Sciatic nerve (tissue), 2 donors: ENCODE measurements around the gene MRPL21. TPM values are rescaled to one million over a fixed set of nuclear protein-coding genes. Genes with fewer than 3 reads are reported as not detected.

Experiments used
- ATAC-seq: fragments of 200-7000 bp; cut with Tn5 transposase; one replicate; pipeline ENCODE4 v1.9.1; 2020; ENCODE audit warnings: mild to moderate bottlenecking, moderate library complexity
- DNase-seq: peaks from one replicate; pipeline ENCODE4 v3.0.0-alpha.2; 2020; ENCODE audit warnings: low spot score
- intact Hi-C: fragments of 100-400 bp; cut with DNase I; formaldehyde crosslinking; loops from one replicate; pipeline ENCODE4 v1.14.2; 2022
- total RNA-seq: library from RNA; stranded (reverse); fragmentation: NEBNext Ultra II Directional; extraction: Animal tissue kit (Norgen Biotek cat#: 25700); gene quantifications from one replicate; pipeline ENCODE4 v1.2.1, GENCODE V29; 2021
- donor health status: DM: no; HTN: no; CAD: no.
- donor health status: DM: no; HTN: no; CAD: no.

The MRPL21 gene
- 30.7 TPM for total RNA-seq

- intact Hi-C loops = loop anchor here (10.0 kb wide), 2 partner anchors 151 to 181 kb away; no protein-coding TSS in a partner anchor
- peak; percentile 98 for ATAC-seq
- peak; percentile 90 for DNase-seq
Observed at GRCh38 chr11:68903288-68904247, at the start of gene MRPL21, which contains the start of gene IGHMBP2. TSS of gene MRPL21 (minus strand) at chr11:68903832. CDS start at chr11:68903810, 22 bp downstream. TSS of gene IGHMBP2 (plus strand) at chr11:68903891. CDS start at chr11:68903953, 62 bp downstream.

GRCh38 chr11:68950762-68951161 is 47.1 kb upstream of the MRPL21 start:
- intact Hi-C loops = no loop called here
- DNase-seq (no peak), ATAC-seq (no peak)

- ATAC-seq (no peak), DNase-seq (no peak)
- intact Hi-C loops = no loop called here
Observed at GRCh38 chr11:68950270-68950669, 46.6 kb upstream of the MRPL21 start.

GRCh38 chr11:68948935-68949334 is 45.3 kb upstream of the MRPL21 start:
- intact Hi-C loops = no loop called here
- ATAC-seq = no peak
- no peak for DNase-seq

- no peak for DNase-seq
- ATAC-seq = no peak
- intact Hi-C loops = no loop called here
Observed at GRCh38 chr11:68948496-68948895, 44.9 kb upstream of the MRPL21 start.

GRCh38 chr11:68947151-68947550 is 43.5 kb upstream of the MRPL21 start:
- no peak for DNase-seq
- no peak for ATAC-seq
- intact Hi-C loops = no loop called here

- intact Hi-C loops = no loop called here
- ATAC-seq (peak; percentile 13), DNase-seq (no peak)
Observed at GRCh38 chr11:68946416-68947090, 42.9 kb upstream of the MRPL21 start.

GRCh38 chr11:68942751-68943271 is 39.2 kb upstream of the MRPL21 start:
- intact Hi-C loops = no loop called here
- ATAC-seq (peak; percentile 71), DNase-seq (no peak)

- ATAC-seq (peak; percentile 43), DNase-seq (no peak)
- intact Hi-C loops = no loop called here
Observed at GRCh38 chr11:68942095-68942620, 38.5 kb upstream of the MRPL21 start.

GRCh38 chr11:68941324-68942094 is 37.9 kb upstream of the MRPL21 start:
- DNase-seq (no peak), ATAC-seq (no peak)
- intact Hi-C loops = no loop called here

GRCh38 chr11:68940651-68941323 is 37.2 kb upstream of the MRPL21 start:
- intact Hi-C loops = no loop called here
- DNase-seq (no peak), ATAC-seq (no peak)

GRCh38 chr11:68939583-68940555 is 36.2 kb upstream of the MRPL21 start:
- intact Hi-C loops = no loop called here
- no peak for DNase-seq
- ATAC-seq = no peak

GRCh38 chr11:68938816-68939582 is 35.4 kb upstream of the MRPL21 start:
- no peak for ATAC-seq
- intact Hi-C loops = no loop called here
- no peak for DNase-seq

GRCh38 chr11:68938088-68938487 is 34.5 kb upstream of the MRPL21 start:
- ATAC-seq = no peak
- no peak for DNase-seq
- intact Hi-C loops = no loop called here

- no peak for ATAC-seq
- intact Hi-C loops = no loop called here
- DNase-seq = no peak
Observed at GRCh38 chr11:68936676-68937620, 33.3 kb upstream of the MRPL21 start.

- intact Hi-C loops = no loop called here
- no peak for DNase-seq
- ATAC-seq = no peak
Observed at GRCh38 chr11:68936358-68936636, 32.7 kb upstream of the MRPL21 start.
